Activated CD4-positive, alpha-beta T cell treated with anti-CD3 and anti-CD28 coated beads for 36 hours (primary cell): ENCODE results near the gene SLC8A2. TPM values are rescaled to one million over a fixed set of nuclear protein-coding genes. Genes with fewer than 3 reads are reported as not detected.
A peak's percentile ranks its signal among the peaks of the same experiment; 100 is the strongest.
"Not testable (repeated sequence)": the region's sequence is repeated elsewhere in the genome, so short reads cannot be mapped to it uniquely, and the experiment has no call there.

ENCODE experiments used
- ATAC-seq: fragments of 200-7000 bp; cut with Tn5 transposase; one replicate; pipeline ENCODE4 v1.10.0; 2021; ENCODE audit warnings: mild to moderate bottlenecking, moderate library complexity
- CTCF ChIA-PET: fragments of 350-600 bp; sonication (Branson Sonifier 250); formaldehyde crosslinking; loops from one replicate; lab custom pipeline; 2021; ENCODE audit warnings: antibody characterized with exemption; lab: Charles Lee
- POLR2A ChIA-PET: fragments of 350-600 bp; sonication (Branson Sonifier 250); formaldehyde crosslinking; loops from one replicate; lab custom pipeline; 2021; ENCODE audit warnings: antibody characterized with exemption, inconsistent platforms; lab: Charles Lee
- DNase-seq: peaks from one replicate; pipeline ENCODE4 v3.0.0-alpha.2; 2020
- H3K27ac Mint-ChIP-seq: one replicate; pipeline ENCODE4 v1.8.0; 2021; ENCODE audit warnings: mixed read lengths
- H3K27me3 Mint-ChIP-seq: one replicate; pipeline ENCODE4 v1.8.0; 2021; ENCODE audit warnings: mixed read lengths
- H3K36me3 Mint-ChIP-seq: one replicate; pipeline ENCODE4 v1.8.0; 2021; ENCODE audit warnings: low read depth, mixed read lengths
- H3K4me1 Mint-ChIP-seq: one replicate; pipeline ENCODE4 v1.8.0; 2021; ENCODE audit warnings: mixed read lengths
- H3K4me3 Mint-ChIP-seq: one replicate; pipeline ENCODE4 v1.8.0; 2021; ENCODE audit warnings: mild to moderate bottlenecking, moderate library complexity, mixed read lengths
- H3K9me3 Mint-ChIP-seq: one replicate; pipeline ENCODE4 v1.8.0; 2021; ENCODE audit warnings: low read depth, mixed read lengths
- intact Hi-C, 2 experiments: fragments of 100-400 bp; cut with DNase I in 1 of 2; cut with micrococcal nuclease in 1 of 2; formaldehyde crosslinking; loops; one replicate each; pipeline versions ENCODE4 v1.14.2 to v1.15.1; 2022 to 2024; cut with DNase I, micrococcal nuclease
- total RNA-seq, 2 experiments: library from RNA; stranded (reverse); gene quantifications; one replicate each; pipeline ENCODE4 v1.2.3, GENCODE V29; 2021

The SLC8A2 gene
- total RNA-seq, 2 experiments from 2014 or later = 0.11 to 0.23 TPM

GRCh38 chr19:47419030-47419783 is 52.5 kb downstream of the SLC8A2 start, which contains the start of gene MEIS3:
Gene MEIS3, minus strand, starts transcription at chr19:47419527. Its CDS starts 446 bp downstream, at chr19:47419081.
- DNase-seq (no peak), ATAC-seq (no peak)
- intact Hi-C loops = no loop called here
- CTCF ChIA-PET = interaction anchor here (1.1 kb wide), 1 partner anchor 9 kb away, joined by 4 read pairs; no protein-coding TSS in a partner anchor
- H3K4me3 Mint-ChIP-seq = no peak within 1 kb of the TSS
- H3K27me3 Mint-ChIP-seq = peaks cover 73% of the 10 kb centered on the region
- peaks cover 35% of the 10 kb centered on the region for H3K4me1 Mint-ChIP-seq
- H3K36me3 Mint-ChIP-seq = no peaks in the 10 kb centered on the region
- H3K9me3 Mint-ChIP-seq = no peaks in the 10 kb centered on the region
- POLR2A ChIA-PET = no interaction called here
- no peak within 1 kb of the TSS for H3K27ac Mint-ChIP-seq

GRCh38 chr19:47418692-47419029 is 53.0 kb downstream of the SLC8A2 start:
- Mint-ChIP-seq H3K27me3 (peaks cover 74% of the 10 kb centered on the region), H3K4me3 (no peak overlapping the region), H3K27ac (no peak overlapping the region), H3K9me3 (no peaks in the 10 kb centered on the region), H3K4me1 (peaks cover 35% of the 10 kb centered on the region), H3K36me3 (no peaks in the 10 kb centered on the region)
- DNase-seq (no peak), ATAC-seq (no peak)
- intact Hi-C loops = no loop called here
- ChIA-PET POLR2A (no interaction called here), CTCF (interaction anchor here (0.6 kb wide), 1 partner anchor 196 kb away, joined by 3 read pairs; no protein-coding TSS in a partner anchor)

- POLR2A ChIA-PET = no interaction called here
- no peaks in the 10 kb centered on the region for H3K9me3 Mint-ChIP-seq
- H3K36me3 Mint-ChIP-seq = no peaks in the 10 kb centered on the region
- peaks cover 70% of the 10 kb centered on the region for H3K27me3 Mint-ChIP-seq
- H3K27ac Mint-ChIP-seq = no peak overlapping the region
- ATAC-seq (peak; percentile 17), DNase-seq (no peak)
- H3K4me3 Mint-ChIP-seq = peak overlapping the region; percentile 10
- CTCF ChIA-PET = interaction anchor here (0.6 kb wide), 1 partner anchor 197 kb away, joined by 3 read pairs; no protein-coding TSS in a partner anchor
- intact Hi-C loops = no loop called here
- peaks cover 35% of the 10 kb centered on the region for H3K4me1 Mint-ChIP-seq
These were observed 53.7 kb downstream of the SLC8A2 start for GRCh38 chr19:47417746-47418691.

- no peaks in the 10 kb centered on the region for H3K9me3 Mint-ChIP-seq
- ChIA-PET CTCF (no interaction called here), POLR2A (no interaction called here)
- intact Hi-C loops = no loop called here
- no peaks in the 10 kb centered on the region for H3K36me3 Mint-ChIP-seq
- no peak for DNase-seq
- H3K27ac Mint-ChIP-seq = no peak overlapping the region
- H3K4me1 Mint-ChIP-seq = peaks cover 28% of the 10 kb centered on the region
- ATAC-seq = no peak
- no peak overlapping the region for H3K4me3 Mint-ChIP-seq
- peaks cover 62% of the 10 kb centered on the region for H3K27me3 Mint-ChIP-seq
These were observed 54.5 kb downstream of the SLC8A2 start for GRCh38 chr19:47417107-47417745.

GRCh38 chr19:47416643-47416985 is 55.1 kb downstream of the SLC8A2 start:
- H3K36me3 Mint-ChIP-seq = no peaks in the 10 kb centered on the region
- POLR2A ChIA-PET = no interaction called here
- no peaks in the 10 kb centered on the region for H3K9me3 Mint-ChIP-seq
- intact Hi-C loops = no loop called here
- H3K27me3 Mint-ChIP-seq = peaks cover 59% of the 10 kb centered on the region
- H3K4me3 Mint-ChIP-seq = no peak overlapping the region
- no peak for ATAC-seq
- H3K27ac Mint-ChIP-seq = no peak overlapping the region
- DNase-seq = no peak
- CTCF ChIA-PET = no interaction called here
- peaks cover 25% of the 10 kb centered on the region for H3K4me1 Mint-ChIP-seq

GRCh38 chr19:47415953-47416642 is 55.6 kb downstream of the SLC8A2 start:
- Mint-ChIP-seq H3K27me3 (peaks cover 54% of the 10 kb centered on the region), H3K4me3 (no peak overlapping the region), H3K27ac (no peak overlapping the region), H3K9me3 (no peaks in the 10 kb centered on the region), H3K4me1 (peaks cover 22% of the 10 kb centered on the region), H3K36me3 (no peaks in the 10 kb centered on the region)
- CTCF ChIA-PET = interaction anchor here (0.7 to 1.3 kb wide), 4 partner anchors 12 to 283 kb away, joined by 3 to 7 read pairs (median 4); no protein-coding TSS in a partner anchor
- DNase-seq = no peak
- ATAC-seq = no peak
- intact Hi-C loops = no loop called here
- POLR2A ChIA-PET = no interaction called here

- H3K9me3 Mint-ChIP-seq = no peaks in the 10 kb centered on the region
- ATAC-seq (no peak), DNase-seq (no peak)
- peaks cover 42% of the 10 kb centered on the region for H3K27me3 Mint-ChIP-seq
- H3K36me3 Mint-ChIP-seq = no peaks in the 10 kb centered on the region
- CTCF ChIA-PET = interaction anchor here (1.2 to 1.3 kb wide), 2 partner anchors 14 kb away, joined by 3 to 7 read pairs; no protein-coding TSS in a partner anchor
- peaks cover 14% of the 10 kb centered on the region for H3K4me1 Mint-ChIP-seq
- POLR2A ChIA-PET = no interaction called here
- no peak overlapping the region for H3K27ac Mint-ChIP-seq
- no peak overlapping the region for H3K4me3 Mint-ChIP-seq
- intact Hi-C loops = no loop called here
These were observed 57.2 kb downstream of the SLC8A2 start for GRCh38 chr19:47414469-47414868.

- Mint-ChIP-seq H3K27ac (no peak overlapping the region), H3K4me3 (no peak overlapping the region), H3K4me1 (peaks cover 14% of the 10 kb centered on the region), H3K36me3 (no peaks in the 10 kb centered on the region), H3K27me3 (peaks cover 46% of the 10 kb centered on the region), H3K9me3 (no peaks in the 10 kb centered on the region)
- no peak for DNase-seq
- ChIA-PET POLR2A (no interaction called here), CTCF (interaction anchor here (1.2 kb wide), 1 partner anchor 14 kb away, joined by 3 read pairs; no protein-coding TSS in a partner anchor)
- no peak for ATAC-seq
- intact Hi-C loops = no loop called here
These were observed 57.8 kb downstream of the SLC8A2 start for GRCh38 chr19:47413941-47414340.

GRCh38 chr19:47411696-47412095 is 60.0 kb downstream of the SLC8A2 start:
- H3K27ac Mint-ChIP-seq, DNase-seq, H3K4me1 Mint-ChIP-seq, intact Hi-C loops, POLR2A ChIA-PET, H3K36me3 Mint-ChIP-seq, CTCF ChIA-PET, H3K4me3 Mint-ChIP-seq, H3K9me3 Mint-ChIP-seq, ATAC-seq: not testable (repeated sequence)
- H3K27me3 Mint-ChIP-seq = peaks cover 35% of the 10 kb centered on the region

GRCh38 chr19:47411101-47411500 is 60.6 kb downstream of the SLC8A2 start:
- no peak overlapping the region for H3K27ac Mint-ChIP-seq
- POLR2A ChIA-PET = no interaction called here
- no peaks in the 10 kb centered on the region for H3K4me1 Mint-ChIP-seq
- H3K9me3 Mint-ChIP-seq = no peaks in the 10 kb centered on the region
- CTCF ChIA-PET = no interaction called here
- no peak overlapping the region for H3K4me3 Mint-ChIP-seq
- no peaks in the 10 kb centered on the region for H3K36me3 Mint-ChIP-seq
- H3K27me3 Mint-ChIP-seq = peaks cover 35% of the 10 kb centered on the region
- DNase-seq = no peak
- intact Hi-C loops = no loop called here
- no peak for ATAC-seq
